ENCODE measurements around the gene ANXA11. TPM values are rescaled to one million over a fixed set of nuclear protein-coding genes. Genes with fewer than 3 reads are reported as not detected.
"Not testable (repeated sequence)": the region's sequence is repeated elsewhere in the genome, so short reads cannot be mapped to it uniquely, and the experiment has no call there.

The ANXA11 gene
- total RNA-seq, 1 experiment from 2014 or later: 241 TPM

- not testable (repeated sequence) for H3K4me3 ChIP-seq (ENCODE audit: low read depth in 2 of 2, low read length in 2 of 2)
Observed at GRCh38 chr10:80202530-80202929, 2.8 kb downstream of the ANXA11 start.

GRCh38 chr10:80201608-80202141 is 3.7 kb downstream of the ANXA11 start:
- TF ChIP-seq CTCF (IDR thresholded peaks at IDR 0.05) (no peak), TCF7L2 (IDR thresholded peaks at IDR 0.05; ENCODE audit: low read depth, low read length) (no peak), POLR2AphosphoS5 (IDR thresholded peaks at IDR 0.05; ENCODE audit: low read depth, low read length) (no peak), REST (IDR thresholded peaks at IDR 0.05; ENCODE audit: insufficient read depth in 1 of 2, low read depth in 2 of 2, low read length in 1 of 2) (no peak)
- H3K4me1 ChIP-seq (ENCODE audit: control insufficient read depth, insufficient read depth, low read length): peaks cover 63% of the 10 kb centered on the region
- no peaks in the 10 kb centered on the region; the same call in 1 of the 2 replicates for H3K36me3 ChIP-seq (ENCODE audit: control insufficient read depth, insufficient read depth, low read length)
- no peaks in the 10 kb centered on the region for H3K27me3 ChIP-seq (ENCODE audit: control insufficient read depth, insufficient read depth, low read length)
- H3K4me3 ChIP-seq (ENCODE audit: low read depth in 2 of 2, low read length in 2 of 2): no peak overlapping the region
- intact Hi-C loops (cut with micrococcal nuclease; ENCODE audit: unreplicated experiment): no loop called here
- no peak for DNase-seq (ENCODE audit: low read depth, low spot score)
- in situ Hi-C loops (cut with HindIII; ENCODE audit: low pct_unique_long_range_greater_than_20kb, low sequenced_read_pairs): no loop called here
- no peak for ATAC-seq
- ChIA-PET POLR2A (interaction anchor here (0.6 kb wide), 1 partner anchor 122 kb away, joined by 4 read pairs; no protein-coding TSS in a partner anchor), CTCF (interaction anchor here (0.6 kb wide), 1 partner anchor 21 kb away, joined by 3 read pairs; no protein-coding TSS in a partner anchor)
- no peaks in the 10 kb centered on the region for H3K9me3 ChIP-seq (ENCODE audit: control insufficient read depth, insufficient read depth, low read depth, low read length)
- BruUV-seq (replicated peaks): no TSS peak
- H3K27ac ChIP-seq (ENCODE audit: low read length): peak overlapping the region; percentile 34

More at GRCh38 chr10:80202530-80202929, 2.8 kb downstream of the ANXA11 start:
- ATAC-seq; H3K27me3 ChIP-seq (ENCODE audit: control insufficient read depth, insufficient read depth, low read length); BruUV-seq (replicated peaks); H3K9me3 ChIP-seq (ENCODE audit: control insufficient read depth, insufficient read depth, low read depth, low read length); in situ Hi-C loops (cut with HindIII; ENCODE audit: low pct_unique_long_range_greater_than_20kb, low sequenced_read_pairs); H3K36me3 ChIP-seq (ENCODE audit: control insufficient read depth, insufficient read depth, low read length); DNase-seq (ENCODE audit: low read depth, low spot score); intact Hi-C loops (cut with micrococcal nuclease; ENCODE audit: unreplicated experiment): not testable (repeated sequence)
- POLR2A ChIA-PET: interaction anchor here (0.7 kb wide), 1 partner anchor 15 kb away, joined by 13 read pairs; no protein-coding TSS in a partner anchor
- Histone ChIP-seq H3K4me1 (ENCODE audit: control insufficient read depth, insufficient read depth, low read length) (peaks cover 56% of the 10 kb centered on the region), H3K27ac (ENCODE audit: low read length) (peak overlapping the region; percentile 34)
- CTCF ChIA-PET: interaction anchor here (0.6 kb wide), 1 partner anchor 11 kb away, joined by 3 read pairs; no protein-coding TSS in a partner anchor

- intact Hi-C loops (cut with micrococcal nuclease; ENCODE audit: unreplicated experiment): no loop called here
- ChIA-PET POLR2A (no interaction called here), CTCF (no interaction called here)
- no peak overlapping the region for H3K27ac ChIP-seq (ENCODE audit: low read length)
- peaks cover 65% of the 10 kb centered on the region for H3K4me1 ChIP-seq (ENCODE audit: control insufficient read depth, insufficient read depth, low read length)
- TSS peak; percentile 12 for BruUV-seq (replicated peaks)
- H3K27me3 ChIP-seq (ENCODE audit: control insufficient read depth, insufficient read depth, low read length): no peaks in the 10 kb centered on the region
- ATAC-seq (no peak), DNase-seq (ENCODE audit: low read depth, low spot score) (no peak)
- in situ Hi-C loops (cut with HindIII; ENCODE audit: low pct_unique_long_range_greater_than_20kb, low sequenced_read_pairs): no loop called here
- TF ChIP-seq CTCF (IDR thresholded peaks at IDR 0.05): no peak
- TF ChIP-seq REST (IDR thresholded peaks at IDR 0.05; ENCODE audit: insufficient read depth in 1 of 2, low read depth in 2 of 2, low read length in 1 of 2): no peak
- TF ChIP-seq SIN3A (IDR thresholded peaks at IDR 0.05; ENCODE audit: borderline replicate concordance, insufficient read depth, low read depth, low read length): no peak
- H3K9me3 ChIP-seq (ENCODE audit: control insufficient read depth, insufficient read depth, low read depth, low read length): no peaks in the 10 kb centered on the region
- no peaks in the 10 kb centered on the region; the same call in 1 of the 2 replicates for H3K36me3 ChIP-seq (ENCODE audit: control insufficient read depth, insufficient read depth, low read length)
- no peak overlapping the region for H3K4me3 ChIP-seq (ENCODE audit: low read depth in 2 of 2, low read length in 2 of 2)
Observed at GRCh38 chr10:80200687-80201086, 4.7 kb downstream of the ANXA11 start.
